HCT116 (cell line): ENCODE results near the gene ZNG1B. TPM values are rescaled to one million over a fixed set of nuclear protein-coding genes. Genes with fewer than 3 reads are reported as not detected.
"Not testable (repeated sequence)": the region's sequence is repeated elsewhere in the genome, so short reads cannot be mapped to it uniquely, and the experiment has no call there.

Experiments used
- ATAC-seq: fragments of 200-7000 bp; cut with Tn5 transposase; 2 replicates; pipeline ENCODE4 v1.9.1; 2020; ENCODE audit warnings: mild to moderate bottlenecking, moderate library complexity
- BruUV-seq: library from RNA; stranded (reverse); fragments of 400-500 nt; replicated peaks from 2 replicates; lab custom pipeline; 2021; lab: Mats Ljungman, UMichigan
- CTCF ChIA-PET: fragments of 300-600 bp; sonication (Branson Sonifier 250); formaldehyde crosslinking; loops from one replicate; lab custom pipeline; 2021; ENCODE audit warnings: antibody characterized with exemption; lab: Charles Lee
- POLR2A ChIA-PET: fragments of 300-600, 350-600 bp; sonication (Branson Sonifier 250); formaldehyde crosslinking; loops from one replicate; lab custom pipeline; 2021; ENCODE audit warnings: antibody characterized with exemption; lab: Charles Lee
- RAD21 ChIA-PET, 2 experiments: fragments of 300-600 bp; sonication (Branson Sonifier 250); formaldehyde crosslinking; loops; one replicate each; lab custom pipeline; 2023; ENCODE audit warnings: low total read pairs in 2 of 2; ENCODE audit not compliant: uncharacterized antibody in 2 of 2, unreplicated experiment in 2 of 2, low non-redundant PET in 1 of 2; lab: Charles Lee
- DNase-seq: peaks from one replicate; pipeline ENCODE4 v3.0.0-alpha.2; 2010; ENCODE audit warnings: low read depth, low spot score
- H2AFZ ChIP-seq: fragments of 200-600 bp; shearing (Covaris generic), sonication (generic); 2 replicates; pipeline ENCODE4 v1.6.1; 2017; ENCODE audit warnings: low read depth, mixed run types, mixed read lengths, antibody characterized with exemption, low read length; ENCODE audit not compliant: poor library complexity, severe bottlenecking
- H3K27ac ChIP-seq: 2 replicates; pipeline ENCODE4 v1.5.1; 2012; ENCODE audit warnings: low read depth, low read length
- H3K27me3 ChIP-seq: fragments of 200-600 bp; sonication (generic); 2 replicates; pipeline ENCODE4 v1.6.1; 2016; ENCODE audit warnings: mixed run types, low read length, mixed read lengths; ENCODE audit not compliant: insufficient read depth
- H3K36me3 ChIP-seq, 2 experiments: fragments of 200-500 bp in 1 of 2; fragments of 200-600 bp in 1 of 2; sonication (Bioruptor generic) in 1 of 2; sonication (generic) in 1 of 2; 2 replicates each; pipeline versions ENCODE4 v1.5.1 to v1.6.1; 2014 to 2016; ENCODE audit warnings: low read length in 2 of 2, inconsistent platforms in 1 of 2, mixed read lengths in 1 of 2, mixed run types in 1 of 2; ENCODE audit not compliant: insufficient read depth in 2 of 2, control insufficient read depth in 1 of 2
- H3K4me1 ChIP-seq, 2 experiments: fragments of 200-600 bp in 1 of 2; sonication (generic) in 1 of 2; 2 replicates each; pipeline versions ENCODE4 v1.5.1 to v1.6.1; 2012 to 2017; ENCODE audit warnings: low read length in 2 of 2, inconsistent platforms in 1 of 2, mild to moderate bottlenecking in 1 of 2, mixed read lengths in 1 of 2, mixed run types in 1 of 2, moderate library complexity in 1 of 2; ENCODE audit not compliant: insufficient read depth in 2 of 2, control insufficient read depth in 1 of 2
- H3K4me2 ChIP-seq: fragments of 200-600 bp; sonication (generic); 2 replicates; pipeline ENCODE4 v1.6.1; 2017; ENCODE audit warnings: mixed run types, low read length, mixed read lengths
- H3K4me3 ChIP-seq, 2 experiments: fragments of 200-600 bp in 1 of 2; sonication (generic) in 1 of 2; replicated peaks in 1 of 2; 2 replicates each; pipeline ENCODE4 v1.5.1; 2011 to 2016; ENCODE audit warnings: low read length in 2 of 2, control low read depth in 1 of 2, low read depth in 1 of 2, mild to moderate bottlenecking in 1 of 2, mixed read lengths in 1 of 2, mixed run types in 1 of 2
- H3K79me2 ChIP-seq: fragments of 200-600 bp; sonication (generic); 2 replicates; pipeline ENCODE4 v1.6.1; 2017; ENCODE audit warnings: mild to moderate bottlenecking, mixed run types, low read length, moderate library complexity, mixed read lengths; ENCODE audit not compliant: insufficient read depth
- H3K9ac ChIP-seq: fragments of 200-600 bp; sonication (generic); 2 replicates; pipeline ENCODE4 v1.6.1; 2016; ENCODE audit warnings: low read length, mixed read lengths
- H3K9me2 ChIP-seq: fragments of 200-600 bp; sonication (generic), shearing (Covaris generic); 2 replicates; pipeline ENCODE4 v1.6.1; 2017; ENCODE audit warnings: mixed run types, mild to moderate bottlenecking, moderate library complexity; ENCODE audit not compliant: insufficient read depth
- H3K9me3 ChIP-seq, 2 experiments: fragments of 200-500 bp in 1 of 2; fragments of 200-600 bp in 1 of 2; sonication (Bioruptor generic) in 1 of 2; sonication (generic) in 1 of 2; 2 replicates each; pipeline ENCODE4 v1.6.1; 2014 to 2017; ENCODE audit warnings: low read length in 2 of 2, mixed read lengths in 2 of 2, inconsistent platforms in 1 of 2, low read depth in 1 of 2, mild to moderate bottlenecking in 1 of 2, mixed run types in 1 of 2, moderate library complexity in 1 of 2; ENCODE audit not compliant: control insufficient read depth in 1 of 2, insufficient read depth in 1 of 2
- H4K20me1 ChIP-seq: fragments of 200-600 bp; sonication (generic), shearing (Covaris generic); 2 replicates; pipeline ENCODE4 v1.6.1; 2017; ENCODE audit warnings: mixed run types, mild to moderate bottlenecking, moderate library complexity; ENCODE audit not compliant: insufficient read depth
- intact Hi-C: fragments of 100-400 bp; cut with micrococcal nuclease; formaldehyde crosslinking; loops from 2 replicates; pipeline ENCODE4 v1.10.0; 2022
- total RNA-seq: library from RNA; stranded (reverse); gene quantifications from one replicate; pipeline ENCODE4 v1.2.1, GENCODE V29; 2021; ENCODE audit not compliant: unreplicated experiment

The ZNG1B gene
- total RNA-seq, 1 experiment from 2014 or later = 39.9 TPM

GRCh38 chr2:113499886-113500722, 62.6 kb downstream of the ZNG1B start:
- CTCF ChIA-PET, H3K79me2 ChIP-seq, H3K36me3 ChIP-seq, H3K9ac ChIP-seq, H3K4me3 ChIP-seq, ATAC-seq, H3K4me2 ChIP-seq, H4K20me1 ChIP-seq, H2AFZ ChIP-seq, H3K27ac ChIP-seq, RAD21 ChIA-PET, POLR2A ChIA-PET, H3K4me1 ChIP-seq, DNase-seq, H3K27me3 ChIP-seq, intact Hi-C loops, H3K9me3 ChIP-seq, BruUV-seq, H3K9me2 ChIP-seq: not testable (repeated sequence)

GRCh38 chr2:113500723-113501038, 63.2 kb downstream of the ZNG1B start:
- H2AFZ ChIP-seq, H3K9me2 ChIP-seq, DNase-seq, H3K4me2 ChIP-seq, CTCF ChIA-PET, H3K9ac ChIP-seq, H4K20me1 ChIP-seq, H3K36me3 ChIP-seq, H3K27ac ChIP-seq, intact Hi-C loops, H3K79me2 ChIP-seq, H3K27me3 ChIP-seq, ATAC-seq, H3K4me1 ChIP-seq, H3K4me3 ChIP-seq, H3K9me3 ChIP-seq, BruUV-seq, RAD21 ChIA-PET, POLR2A ChIA-PET: not testable (repeated sequence)

GRCh38 chr2:113502216-113503093, 65.0 kb downstream of the ZNG1B start:
- H3K9ac ChIP-seq, H3K9me2 ChIP-seq, H2AFZ ChIP-seq, H3K4me2 ChIP-seq, H3K79me2 ChIP-seq, H3K36me3 ChIP-seq, H3K27ac ChIP-seq, RAD21 ChIA-PET, POLR2A ChIA-PET, DNase-seq, BruUV-seq, H3K9me3 ChIP-seq, H4K20me1 ChIP-seq, H3K4me3 ChIP-seq, H3K4me1 ChIP-seq, H3K27me3 ChIP-seq, ATAC-seq, CTCF ChIA-PET, intact Hi-C loops: not testable (repeated sequence)

GRCh38 chr2:113503094-113504042, 65.9 kb downstream of the ZNG1B start:
- RAD21 ChIA-PET, CTCF ChIA-PET, H3K27ac ChIP-seq, H3K9me3 ChIP-seq, H3K27me3 ChIP-seq, H3K4me3 ChIP-seq, H3K9ac ChIP-seq, intact Hi-C loops, H3K79me2 ChIP-seq, BruUV-seq, H3K4me1 ChIP-seq, H3K4me2 ChIP-seq, H3K9me2 ChIP-seq, H4K20me1 ChIP-seq, H2AFZ ChIP-seq, DNase-seq, ATAC-seq, H3K36me3 ChIP-seq, POLR2A ChIA-PET: not testable (repeated sequence)
